ENCODE data around the gene EFCAB6.

DNA sequence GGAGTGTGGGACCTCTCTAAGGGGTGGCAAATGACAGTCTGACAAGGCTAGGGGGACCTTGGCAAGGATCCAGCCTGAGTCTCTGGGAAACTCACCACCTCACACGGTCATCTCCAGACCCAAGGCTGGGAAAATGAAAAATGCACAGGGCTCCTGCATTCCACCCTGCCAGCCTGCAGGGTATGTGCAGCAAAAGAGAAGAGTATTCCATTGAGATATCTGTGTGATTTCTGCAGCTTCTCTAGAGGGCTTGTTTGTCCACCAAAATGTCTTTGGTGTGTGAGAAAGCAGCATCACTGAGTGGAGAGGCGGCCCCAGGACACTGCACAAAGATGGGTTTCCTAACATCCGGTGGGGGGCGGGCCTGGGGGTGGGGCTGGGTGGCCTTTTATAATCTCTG lies 177.8 kb downstream of the EFCAB6 start:
- TF ChIP-seq, protein P1, sequence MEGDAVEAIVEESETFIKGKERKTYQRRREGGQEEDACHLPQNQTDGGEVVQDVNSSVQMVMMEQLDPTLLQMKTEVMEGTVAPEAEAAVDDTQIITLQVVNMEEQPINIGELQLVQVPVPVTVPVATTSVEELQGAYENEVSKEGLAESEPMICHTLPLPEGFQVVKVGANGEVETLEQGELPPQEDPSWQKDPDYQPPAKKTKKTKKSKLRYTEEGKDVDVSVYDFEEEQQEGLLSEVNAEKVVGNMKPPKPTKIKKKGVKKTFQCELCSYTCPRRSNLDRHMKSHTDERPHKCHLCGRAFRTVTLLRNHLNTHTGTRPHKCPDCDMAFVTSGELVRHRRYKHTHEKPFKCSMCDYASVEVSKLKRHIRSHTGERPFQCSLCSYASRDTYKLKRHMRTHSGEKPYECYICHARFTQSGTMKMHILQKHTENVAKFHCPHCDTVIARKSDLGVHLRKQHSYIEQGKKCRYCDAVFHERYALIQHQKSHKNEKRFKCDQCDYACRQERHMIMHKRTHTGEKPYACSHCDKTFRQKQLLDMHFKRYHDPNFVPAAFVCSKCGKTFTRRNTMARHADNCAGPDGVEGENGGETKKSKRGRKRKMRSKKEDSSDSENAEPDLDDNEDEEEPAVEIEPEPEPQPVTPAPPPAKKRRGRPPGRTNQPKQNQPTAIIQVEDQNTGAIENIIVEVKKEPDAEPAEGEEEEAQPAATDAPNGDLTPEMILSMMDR (IDR thresholded peaks at IDR 0.05) = no peak
- TF ChIP-seq FOXP1 (CRISPR knock-in tag; IDR thresholded peaks at IDR 0.05; ENCODE audit: borderline replicate concordance) (no peak), MXD4 (CRISPR knock-in tag; IDR thresholded peaks at IDR 0.05; ENCODE audit: borderline replicate concordance) (no peak), CREM (CRISPR knock-in tag; IDR thresholded peaks at IDR 0.05) (no peak)
- TF ChIP-seq, protein P2, sequence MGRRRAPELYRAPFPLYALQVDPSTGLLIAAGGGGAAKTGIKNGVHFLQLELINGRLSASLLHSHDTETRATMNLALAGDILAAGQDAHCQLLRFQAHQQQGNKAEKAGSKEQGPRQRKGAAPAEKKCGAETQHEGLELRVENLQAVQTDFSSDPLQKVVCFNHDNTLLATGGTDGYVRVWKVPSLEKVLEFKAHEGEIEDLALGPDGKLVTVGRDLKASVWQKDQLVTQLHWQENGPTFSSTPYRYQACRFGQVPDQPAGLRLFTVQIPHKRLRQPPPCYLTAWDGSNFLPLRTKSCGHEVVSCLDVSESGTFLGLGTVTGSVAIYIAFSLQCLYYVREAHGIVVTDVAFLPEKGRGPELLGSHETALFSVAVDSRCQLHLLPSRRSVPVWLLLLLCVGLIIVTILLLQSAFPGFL (CRISPR knock-in tag; IDR thresholded peaks at IDR 0.05; ENCODE audit: borderline replicate concordance) = no peak
- TF ChIP-seq, protein P3, sequence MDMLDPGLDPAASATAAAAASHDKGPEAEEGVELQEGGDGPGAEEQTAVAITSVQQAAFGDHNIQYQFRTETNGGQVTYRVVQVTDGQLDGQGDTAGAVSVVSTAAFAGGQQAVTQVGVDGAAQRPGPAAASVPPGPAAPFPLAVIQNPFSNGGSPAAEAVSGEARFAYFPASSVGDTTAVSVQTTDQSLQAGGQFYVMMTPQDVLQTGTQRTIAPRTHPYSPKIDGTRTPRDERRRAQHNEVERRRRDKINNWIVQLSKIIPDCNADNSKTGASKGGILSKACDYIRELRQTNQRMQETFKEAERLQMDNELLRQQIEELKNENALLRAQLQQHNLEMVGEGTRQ (CRISPR knock-in tag; IDR thresholded peaks at IDR 0.05) = no peak
- TF ChIP-seq, protein P4, sequence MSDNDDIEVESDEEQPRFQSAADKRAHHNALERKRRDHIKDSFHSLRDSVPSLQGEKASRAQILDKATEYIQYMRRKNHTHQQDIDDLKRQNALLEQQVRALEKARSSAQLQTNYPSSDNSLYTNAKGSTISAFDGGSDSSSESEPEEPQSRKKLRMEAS (CRISPR knock-in tag; IDR thresholded peaks at IDR 0.05) = no peak
